ENCODE results near the gene GALNTL6.

DNA sequence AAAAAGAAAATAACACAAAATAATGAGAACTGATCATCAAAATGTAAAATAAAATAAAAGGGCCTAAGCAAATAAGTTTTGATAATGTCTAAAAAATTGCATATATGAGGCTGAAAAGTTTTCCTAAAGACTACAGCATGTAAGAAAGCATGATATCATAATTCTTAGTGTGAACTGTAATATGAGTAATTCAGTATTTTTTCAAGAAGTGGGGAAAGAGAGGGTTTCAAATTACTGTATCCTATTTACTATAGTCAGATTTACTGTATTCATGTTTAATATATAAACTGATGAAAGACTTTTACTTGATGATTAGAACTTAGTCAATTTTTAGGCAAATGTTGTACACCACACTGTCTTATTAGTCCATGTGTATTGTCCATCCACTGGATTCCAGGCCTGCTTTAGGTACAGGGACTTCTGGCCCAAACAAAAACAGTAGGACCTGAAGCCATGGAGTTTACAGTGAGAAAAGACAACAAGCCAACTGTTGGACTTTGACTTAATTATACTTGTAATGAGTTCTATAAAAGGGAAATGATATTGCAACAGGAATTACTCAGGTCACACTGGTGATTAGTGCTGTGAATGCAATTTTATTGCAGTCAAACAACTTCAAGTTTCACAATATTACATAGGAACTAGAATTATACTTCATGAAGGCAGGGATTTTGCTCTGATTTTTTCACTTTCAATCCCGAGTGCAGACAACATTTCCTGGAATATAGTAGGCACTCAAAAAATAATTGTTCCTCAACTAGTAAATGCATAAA lies 837.7 kb downstream of the GALNTL6 start:
- TF ChIP-seq, protein P1, sequence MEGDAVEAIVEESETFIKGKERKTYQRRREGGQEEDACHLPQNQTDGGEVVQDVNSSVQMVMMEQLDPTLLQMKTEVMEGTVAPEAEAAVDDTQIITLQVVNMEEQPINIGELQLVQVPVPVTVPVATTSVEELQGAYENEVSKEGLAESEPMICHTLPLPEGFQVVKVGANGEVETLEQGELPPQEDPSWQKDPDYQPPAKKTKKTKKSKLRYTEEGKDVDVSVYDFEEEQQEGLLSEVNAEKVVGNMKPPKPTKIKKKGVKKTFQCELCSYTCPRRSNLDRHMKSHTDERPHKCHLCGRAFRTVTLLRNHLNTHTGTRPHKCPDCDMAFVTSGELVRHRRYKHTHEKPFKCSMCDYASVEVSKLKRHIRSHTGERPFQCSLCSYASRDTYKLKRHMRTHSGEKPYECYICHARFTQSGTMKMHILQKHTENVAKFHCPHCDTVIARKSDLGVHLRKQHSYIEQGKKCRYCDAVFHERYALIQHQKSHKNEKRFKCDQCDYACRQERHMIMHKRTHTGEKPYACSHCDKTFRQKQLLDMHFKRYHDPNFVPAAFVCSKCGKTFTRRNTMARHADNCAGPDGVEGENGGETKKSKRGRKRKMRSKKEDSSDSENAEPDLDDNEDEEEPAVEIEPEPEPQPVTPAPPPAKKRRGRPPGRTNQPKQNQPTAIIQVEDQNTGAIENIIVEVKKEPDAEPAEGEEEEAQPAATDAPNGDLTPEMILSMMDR (conservative IDR thresholded peaks at IDR 0.05 in 1 of 2, IDR thresholded peaks at IDR 0.05 in 1 of 2; ENCODE audit: low read depth in 1 of 2, low read length in 2 of 2) = no peak
- TF ChIP-seq EZH2 (IDR thresholded peaks at IDR 0.05; ENCODE audit: low read length, missing control alignments) = no peak
